B cell (primary cell): Measurements from ENCODE around the gene IFT22. TPM values are rescaled to one million over a fixed set of nuclear protein-coding genes. Genes with fewer than 3 reads are reported as not detected.
A peak's percentile ranks its signal among the peaks of the same experiment; 100 is the strongest.
"Not testable (repeated sequence)": the region's sequence is repeated elsewhere in the genome, so short reads cannot be mapped to it uniquely, and the experiment has no call there.

Experiments used
- ATAC-seq: fragments of 200-7000 bp; cut with Tn5 transposase; one replicate; pipeline ENCODE4 v1.10.0; 2021; ENCODE audit warnings: low read depth, mild to moderate bottlenecking, moderate number of reproducible peaks, moderate library complexity
- CTCF ChIA-PET: fragments of 350-600 bp; sonication (Branson Sonifier 250); formaldehyde crosslinking; loops from one replicate; lab custom pipeline; 2021; ENCODE audit warnings: antibody characterized with exemption, inconsistent platforms; lab: Charles Lee
- POLR2A ChIA-PET: fragments of 350-600 bp; sonication (Branson Sonifier 250); formaldehyde crosslinking; loops from one replicate; lab custom pipeline; 2021; ENCODE audit warnings: antibody characterized with exemption; lab: Charles Lee
- DNase-seq: peaks from one replicate; pipeline ENCODE4 v3.0.0; 2013
- H2AFZ ChIP-seq: 2 replicates; pipeline ENCODE4 v1.6.1; 2012; ENCODE audit warnings: mild to moderate bottlenecking, low read depth, low read length; ENCODE audit not compliant: insufficient read depth, poor library complexity, severe bottlenecking
- H3K27ac ChIP-seq, 2 donors: 1 replicate in 1 of 2; 2 replicates in 1 of 2; pipeline ENCODE4 v1.5.1; 2012 to 2013; ENCODE audit warnings: low read length in 2 of 2, mild to moderate bottlenecking in 2 of 2, moderate library complexity in 1 of 2
- H3K27me3 ChIP-seq, 4 experiments: fragments of 200-600 bp in 1 of 4; sonication (generic) in 1 of 4; replicated peaks in 1 of 4; 1 replicate in 2 of 4; 2 replicates in 2 of 4; pipeline versions ENCODE4 v1.6.1 to v1.7.0; 2013 to 2016; ENCODE audit warnings: low read length in 3 of 4, mild to moderate bottlenecking in 2 of 4, mixed read lengths in 1 of 4, moderate library complexity in 1 of 4; ENCODE audit not compliant: insufficient read depth in 4 of 4, control insufficient read depth in 3 of 4; ENCODE audit errors: control extremely low read depth in 1 of 4
- H3K36me3 ChIP-seq, 2 experiments: replicated peaks in 1 of 2; 1 replicate in 1 of 2; 2 replicates in 1 of 2; pipeline versions ENCODE4 v1.6.1 to v1.7.1; 2013; ENCODE audit warnings: low read length in 1 of 2; ENCODE audit not compliant: insufficient read depth in 2 of 2, control insufficient read depth in 1 of 2; ENCODE audit errors: control extremely low read depth in 1 of 2, extremely low read depth in 1 of 2
- H3K4me1 ChIP-seq, 2 donors: fragments of 200-600 bp in 1 of 2; sonication (generic) in 1 of 2; 1 replicate in 1 of 2; 2 replicates in 1 of 2; pipeline versions ENCODE4 v1.5.1 to v1.6.1; 2013 to 2017; ENCODE audit warnings: low read length in 2 of 2; ENCODE audit not compliant: control insufficient read depth in 2 of 2, insufficient read depth in 2 of 2
- H3K4me2 ChIP-seq: replicated peaks from 2 replicates; pipeline ENCODE3; 2012; ENCODE audit warnings: mild to moderate bottlenecking, low read depth, low read length; ENCODE audit not compliant: poor library complexity, severe bottlenecking
- H3K4me3 ChIP-seq, 5 experiments: fragments of 200-600 bp in 1 of 5; sonication (generic) in 1 of 5; 1 replicate in 3 of 5; 2 replicates in 2 of 5; pipeline versions ENCODE4 v1.5.1 to v1.7.0; 2011 to 2016; ENCODE audit warnings: low read length in 4 of 5, mild to moderate bottlenecking in 4 of 5, low read depth in 2 of 5, control low read depth in 1 of 5, moderate library complexity in 1 of 5; ENCODE audit not compliant: insufficient read depth in 1 of 5; ENCODE audit errors: control extremely low read depth in 1 of 5, extremely low read depth in 1 of 5
- H3K79me2 ChIP-seq: fragments of 200-600 bp; sonication (generic); one replicate; pipeline ENCODE4 v1.6.0; 2016; ENCODE audit warnings: low read length; ENCODE audit not compliant: control insufficient read depth, insufficient read depth
- H3K9ac ChIP-seq: fragments of 200-600 bp; sonication (generic); 2 replicates; pipeline ENCODE4 v1.6.1; 2017; ENCODE audit warnings: mild to moderate bottlenecking, low read length, moderate library complexity
- H3K9me3 ChIP-seq, 3 donors: one replicate each; pipeline versions ENCODE4 v1.6.1 to v1.7.1; 2013; ENCODE audit warnings: low read length in 2 of 3; ENCODE audit not compliant: control insufficient read depth in 2 of 3, insufficient read depth in 1 of 3; ENCODE audit errors: control extremely low read depth in 1 of 3
- H4K20me1 ChIP-seq: 2 replicates; pipeline ENCODE4 v1.6.0; 2012; ENCODE audit warnings: mild to moderate bottlenecking, low read length; ENCODE audit not compliant: insufficient read depth, control insufficient read depth, poor library complexity, severe bottlenecking
- H3K27ac Mint-ChIP-seq: one replicate; pipeline ENCODE4 v1.8.0; 2021; ENCODE audit warnings: mixed read lengths
- H3K27me3 Mint-ChIP-seq: one replicate; pipeline ENCODE4 v1.8.0; 2021; ENCODE audit warnings: mixed read lengths
- H3K4me1 Mint-ChIP-seq: one replicate; pipeline ENCODE4 v1.8.0; 2021; ENCODE audit warnings: mixed read lengths
- H3K4me3 Mint-ChIP-seq: one replicate; pipeline ENCODE4 v1.8.0; 2021; ENCODE audit warnings: mixed read lengths
- H3K9me3 Mint-ChIP-seq: one replicate; pipeline ENCODE4 v1.8.0; 2022; ENCODE audit warnings: mixed read lengths; ENCODE audit not compliant: insufficient read depth
- CTCF ChIP-seq: fragments of 200-600 bp; IDR thresholded peaks from one replicate; pipeline ENCODE4 v1.8.0; 2022; ENCODE audit warnings: antibody characterized with exemption, mild to moderate bottlenecking
- WGBS: methylation state at CpG from one replicate; pipeline ENCODE4 v1.1.5; 2013; ENCODE audit warnings: missing lambda C conversion rate; ENCODE audit not compliant: insufficient coverage; 5-methylcytosine and 5-hydroxymethylcytosine counted together
- intact Hi-C: fragments of 100-400 bp; cut with micrococcal nuclease; formaldehyde crosslinking; loops from one replicate; pipeline ENCODE4 v1.10.0; 2022
- polyA plus RNA-seq: library from polyadenylated mRNA; depleted of rRNA; stranded (reverse); fragments of >200 nt; gene quantifications from 2 replicates; pipeline ENCODE4 v1.2.3, GENCODE V29; 2012
- total RNA-seq, 2 donors: library from RNA; stranded (reverse); fragments of 120-200 nt in 1 of 2; gene quantifications; 1 replicate in 1 of 2; 2 replicates in 1 of 2; pipeline versions ENCODE4 v1.2.3 to v1.2.4, GENCODE V29; 2013 to 2022

The IFT22 gene
- total and polyA plus RNA-seq, 2 donors (not counting 1 experiment from before 2014, with no cell fraction given): 5.2 to 7.3 TPM

GRCh38 chr7:101290186-101291037 is 31.2 kb downstream of the IFT22 start:
- peaks cover 28% of the 10 kb centered on the region for H3K27me3 Mint-ChIP-seq
- H3K36me3 ChIP-seq, H3K9me3 ChIP-seq, H3K4me1 ChIP-seq, H4K20me1 ChIP-seq, H3K4me3 ChIP-seq, H3K27ac Mint-ChIP-seq, intact Hi-C loops, H3K9ac ChIP-seq, H3K79me2 ChIP-seq, H3K27ac ChIP-seq, H3K9me3 Mint-ChIP-seq: not testable (repeated sequence)
- peak; percentile 80 for TF ChIP-seq CTCF
- ATAC-seq (peak; percentile 76), DNase-seq (peak; percentile 63)
- ChIA-PET POLR2A (interaction anchor here (0.6 kb wide), 1 partner anchor 992 kb away, joined by 8 read pairs; no protein-coding TSS in a partner anchor), CTCF (interaction anchor here (0.6 to 2.8 kb wide), 12 partner anchors 7 to 1314 kb away, joined by 3 to 22 read pairs (median 4); partner anchors contain the start of gene AZGP1)
- H3K4me1 Mint-ChIP-seq: peaks cover 12% of the 10 kb centered on the region
- WGBS: 35% methylated on average over 14 of the region's 18 CpGs
- peaks cover 0 to 14% (median 6%) of the 10 kb centered on the region in 4 experiments for H3K27me3 ChIP-seq
- peak overlapping the region; percentile 19 for H3K4me2 ChIP-seq
- peak overlapping the region; percentile 2 for H2AFZ ChIP-seq
- H3K4me3 Mint-ChIP-seq: peak overlapping the region; percentile 16

GRCh38 chr7:101289687-101290086 is 31.9 kb downstream of the IFT22 start:
- H3K27ac Mint-ChIP-seq, H3K4me1 ChIP-seq, H3K9ac ChIP-seq, H4K20me1 ChIP-seq, H2AFZ ChIP-seq, H3K4me2 ChIP-seq, H3K36me3 ChIP-seq, H3K4me3 ChIP-seq, H3K9me3 ChIP-seq, H3K27ac ChIP-seq, intact Hi-C loops, H3K79me2 ChIP-seq, H3K9me3 Mint-ChIP-seq, POLR2A ChIA-PET: not testable (repeated sequence)
- Mint-ChIP-seq H3K4me3 (peak overlapping the region; percentile 2), H3K27me3 (peaks cover 28% of the 10 kb centered on the region), H3K4me1 (peaks cover 12% of the 10 kb centered on the region)
- WGBS: 71% methylated on average over 1 of the region's 4 CpGs
- H3K27me3 ChIP-seq: peaks cover 0 to 14% (median 6%) of the 10 kb centered on the region in 4 experiments
- peak; percentile 73 for ATAC-seq
- DNase-seq: peak; percentile 26
- CTCF ChIA-PET: interaction anchor here (0.9 to 2.8 kb wide), 4 partner anchors 36 to 145 kb away, joined by 4 to 16 read pairs (median 4); no protein-coding TSS in a partner anchor
